HEK293 (cell line): ENCODE data around the gene TRAF3.
"Not testable (repeated sequence)": the region's sequence is repeated elsewhere in the genome, so short reads cannot be mapped to it uniquely, and the experiment has no call there.

Source experiments
- CTCF ChIA-PET: fragments of 350-600 bp; formaldehyde crosslinking; extraction: SDS; loops from one replicate; lab custom pipeline; 2021; ENCODE audit warnings: antibody characterized with exemption; lab: Yijun Ruan, JAX
- POLR2A ChIA-PET: fragments of 300-600 bp; formaldehyde crosslinking; extraction: SDS; loops from one replicate; lab custom pipeline; 2020; ENCODE audit warnings: antibody characterized with exemption, inconsistent platforms; lab: Yijun Ruan, JAX
- H3K27ac ChIP-seq: fragments of 200-500 bp; sonication (Bioruptor generic); 2 replicates; pipeline ENCODE4 v1.5.1; 2014; ENCODE audit warnings: low read depth, low read length, control low read depth, inconsistent platforms; ENCODE audit errors: extremely low read depth
- H3K36me3 ChIP-seq, 2 experiments: fragments of 200-500 bp in 1 of 2; sonication (Bioruptor generic) in 1 of 2; 1 replicate in 1 of 2; 2 replicates in 1 of 2; pipeline ENCODE4 v1.5.1; 2014 to 2017; ENCODE audit warnings: inconsistent platforms in 2 of 2, low read length in 2 of 2; ENCODE audit not compliant: control insufficient read depth in 2 of 2, insufficient read depth in 1 of 2
- H3K4me1 ChIP-seq: fragments of 200-500 bp; sonication (Bioruptor generic); 2 replicates; pipeline ENCODE4 v1.5.1; 2014; ENCODE audit warnings: mild to moderate bottlenecking, low read length, inconsistent platforms; ENCODE audit not compliant: control insufficient read depth, insufficient read depth
- H3K4me3 ChIP-seq: 2 replicates; pipeline ENCODE4 v1.5.1; 2011; ENCODE audit warnings: low read depth, mild to moderate bottlenecking, control low read depth, low read length, moderate library complexity
- H3K9me3 ChIP-seq: fragments of 200-500 bp; sonication (Bioruptor generic); 2 replicates; pipeline ENCODE4 v1.5.1; 2014; ENCODE audit warnings: low read depth, low read length, inconsistent platforms; ENCODE audit not compliant: control insufficient read depth, insufficient read depth
- BCL11A ChIP-seq: fragments of 450-650 bp; formaldehyde crosslinking; IDR thresholded peaks from 2 replicates; pipeline ENCODE4 v1.5.1; 2016; ENCODE audit warnings: low read depth, missing biosample characterization, missing genetic modification characterization
- MZF1 ChIP-seq: fragments of 450-650 bp; formaldehyde crosslinking; IDR thresholded peaks from 2 replicates; pipeline ENCODE4 v1.5.1; 2017; ENCODE audit warnings: missing biosample characterization, missing genetic modification characterization, borderline replicate concordance
- PRDM1 ChIP-seq: fragments of 450-650 bp; formaldehyde crosslinking; IDR thresholded peaks from 2 replicates; pipeline ENCODE4; 2016; ENCODE audit warnings: missing biosample characterization, missing genetic modification characterization
- TRIM28 ChIP-seq: IDR thresholded peaks from 2 replicates; pipeline ENCODE4 v1.6.1; 2011; ENCODE audit warnings: low read length, control low read depth, borderline replicate concordance
- ZFP3 ChIP-seq: fragments of 450-650 bp; formaldehyde crosslinking; IDR thresholded peaks from 2 replicates; pipeline ENCODE4 v1.5.1; 2016; ENCODE audit warnings: low read depth, missing biosample characterization, missing genetic modification characterization
- ZNF10 ChIP-seq: fragments of 450-650 bp; formaldehyde crosslinking; IDR thresholded peaks from 2 replicates; pipeline ENCODE4 v1.5.1; 2017; ENCODE audit warnings: missing biosample characterization, missing genetic modification characterization
- ZNF184 ChIP-seq: fragments of 450-650 bp; IDR thresholded peaks from 2 replicates; pipeline ENCODE4 v1.5.1; 2018; ENCODE audit warnings: missing biosample characterization, mild to moderate bottlenecking, missing genetic modification characterization
- ZNF335 ChIP-seq: fragments of 450-650 bp; formaldehyde crosslinking; conservative IDR thresholded peaks from 2 replicates; pipeline ENCODE4 v1.5.1; 2016; ENCODE audit warnings: missing biosample characterization, missing genetic modification characterization
- ZNF366 ChIP-seq: fragments of 450-650 bp; formaldehyde crosslinking; conservative IDR thresholded peaks from 2 replicates; pipeline ENCODE4 v1.5.1; 2016; ENCODE audit warnings: missing biosample characterization, missing genetic modification characterization
- ZNF433 ChIP-seq: fragments of 450-650 bp; formaldehyde crosslinking; IDR thresholded peaks from 2 replicates; pipeline ENCODE4 v1.5.1; 2016; ENCODE audit warnings: missing biosample characterization, missing genetic modification characterization, low read depth
- ZNF514 ChIP-seq: fragments of 450-650 bp; formaldehyde crosslinking; IDR thresholded peaks from 2 replicates; pipeline ENCODE4 v1.5.1; 2016; ENCODE audit warnings: missing biosample characterization, missing genetic modification characterization
- ZNF548 ChIP-seq: fragments of 450-650 bp; formaldehyde crosslinking; IDR thresholded peaks from 2 replicates; pipeline ENCODE4 v1.5.1; 2016; ENCODE audit warnings: missing biosample characterization, missing genetic modification characterization
- ZNF549 ChIP-seq: fragments of 450-650 bp; IDR thresholded peaks from 2 replicates; pipeline ENCODE4 v1.5.1; 2018; ENCODE audit warnings: missing biosample characterization, missing genetic modification characterization, mild to moderate bottlenecking, inconsistent platforms, moderate library complexity
- ZNF707 ChIP-seq: fragments of 450-650 bp; formaldehyde crosslinking; IDR thresholded peaks from 2 replicates; pipeline ENCODE4 v1.5.1; 2016; ENCODE audit warnings: missing biosample characterization, missing genetic modification characterization
- TF ChIP-seq, protein P1 (sequence below): fragments of 450-650 bp; formaldehyde crosslinking; IDR thresholded peaks from 2 replicates; pipeline ENCODE4 v1.5.1; 2016; ENCODE audit warnings: missing biosample characterization, missing genetic modification characterization
- TF ChIP-seq, protein P2 (sequence below): fragments of 450-650 bp; formaldehyde crosslinking; IDR thresholded peaks from 2 replicates; pipeline ENCODE4 v1.5.1; 2016; ENCODE audit warnings: missing biosample characterization, missing genetic modification characterization, borderline replicate concordance
- TF ChIP-seq, protein P3 (sequence below): fragments of 450-650 bp; formaldehyde crosslinking; IDR thresholded peaks from 2 replicates; pipeline ENCODE4 v1.5.1; 2017; ENCODE audit warnings: missing biosample characterization, missing genetic modification characterization

Gene TRAF3

DNA sequence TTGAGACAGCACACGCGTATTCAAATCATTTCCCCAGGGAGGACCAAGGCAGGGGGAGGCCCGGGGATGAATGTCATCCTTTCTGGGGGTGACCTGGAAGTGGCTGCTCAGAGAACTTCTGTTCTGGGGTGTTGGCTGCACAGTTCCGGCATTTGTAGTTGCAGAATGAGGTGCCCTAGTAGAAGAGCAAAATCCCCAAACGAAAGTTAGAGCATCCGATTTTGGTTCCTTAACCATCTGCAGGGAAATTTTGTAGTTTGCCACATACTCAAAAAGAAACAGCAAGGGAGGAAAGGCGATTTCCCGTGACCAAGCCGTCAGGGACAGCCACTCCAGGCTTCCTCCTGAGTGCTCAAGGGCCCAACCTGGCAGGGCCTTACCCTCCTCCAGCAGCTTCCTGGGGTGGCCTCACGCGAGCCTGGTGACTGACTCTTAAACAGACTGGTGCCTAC is 13.0 kb upstream of the TRAF3 start (continued):
- TF ChIP-seq ZNF549 (tag by site-specific recombination), result no peak

DNA sequence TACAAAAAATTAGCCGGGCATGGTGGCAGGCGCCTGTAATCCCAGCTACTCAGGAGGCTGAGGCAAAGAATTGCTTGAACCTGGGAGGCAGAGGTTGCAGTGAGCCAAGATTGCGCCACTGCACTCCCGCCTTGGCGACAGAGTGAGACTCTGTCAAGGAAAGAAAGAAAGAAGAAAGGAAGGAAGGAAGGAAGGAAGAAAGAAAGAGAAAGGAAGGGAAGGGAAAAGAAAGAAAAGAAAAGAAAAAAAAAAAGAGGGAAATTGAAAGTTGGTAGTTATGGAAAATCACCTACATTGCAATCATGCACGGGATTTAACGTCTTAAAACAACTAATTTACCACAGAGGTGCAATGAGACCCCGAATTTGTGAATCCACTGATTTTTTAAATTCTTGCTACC is 11.5 kb upstream of the TRAF3 start:
- H3K36me3 ChIP-seq, H3K9me3 ChIP-seq, H3K4me1 ChIP-seq, H3K4me3 ChIP-seq, H3K27ac ChIP-seq, CTCF ChIA-PET: not testable (repeated sequence)
- TF ChIP-seq PRDM1 (tag by site-specific recombination) (peak; percentile 86), ZNF366 (tag by site-specific recombination) (0 out of 2 replicates have a peak, but pooled peaks have one; percentile 51)
- POLR2A ChIA-PET, result interaction anchor here (0.7 kb wide), 1 partner anchor 304 kb away, joined by 10 read pairs; no protein-coding TSS in a partner anchor

DNA sequence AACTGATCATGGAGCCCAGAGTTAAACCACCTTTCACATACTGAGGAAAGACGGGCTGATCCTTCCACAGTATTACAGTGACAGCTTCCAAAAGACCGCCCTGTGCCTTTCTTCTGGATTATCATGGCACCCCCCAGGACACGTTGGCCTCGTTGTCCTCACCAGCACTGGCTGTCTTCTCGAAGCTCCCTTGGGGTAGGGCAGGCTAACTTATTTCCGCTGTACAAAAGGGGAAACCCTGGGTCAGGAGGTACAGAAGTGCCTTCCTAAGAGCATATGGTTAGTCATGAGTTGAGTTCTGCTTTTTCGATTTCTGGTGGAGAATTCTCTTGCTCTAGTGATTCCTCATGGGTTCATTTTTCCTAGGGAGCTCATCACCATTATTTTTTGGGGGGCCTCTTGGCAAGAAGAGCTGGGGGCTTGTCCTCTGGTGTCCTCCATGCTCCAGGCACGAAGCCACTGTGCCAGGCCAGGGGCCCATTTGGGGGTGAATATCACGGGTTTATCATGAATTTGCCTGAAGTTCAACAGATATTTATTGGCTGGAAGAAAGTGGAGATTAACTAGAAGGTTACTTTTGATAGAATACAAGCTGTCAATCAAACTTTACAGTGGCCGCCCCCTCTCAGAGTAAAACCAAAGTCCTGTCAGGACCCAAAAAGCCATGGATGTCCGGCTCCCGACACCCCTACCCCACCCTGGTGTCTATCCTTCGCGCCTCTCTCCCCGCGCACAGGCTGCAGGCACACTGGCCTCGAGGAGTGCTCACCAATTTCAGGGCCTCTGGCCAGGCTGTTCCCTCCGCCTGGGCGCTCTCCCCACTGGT is 8.8 kb upstream of the TRAF3 start:
- Histone ChIP-seq H3K36me3 (no peaks in the 10 kb centered on the region), H3K9me3 (no peaks in the 10 kb centered on the region), H3K4me3 (no peak overlapping the region), H3K4me1 (no peaks in the 10 kb centered on the region), H3K27ac (no peak overlapping the region)
- ChIA-PET CTCF (interaction anchor here (0.6 kb wide), 1 partner anchor 75 kb away, joined by 4 read pairs; no protein-coding TSS in a partner anchor), POLR2A (no interaction called here)
- no peak for TF ChIP-seq ZNF514 (tag by site-specific recombination)
- TF ChIP-seq ZNF10 (tag by site-specific recombination), result no peak
- TF ChIP-seq, protein P1, sequence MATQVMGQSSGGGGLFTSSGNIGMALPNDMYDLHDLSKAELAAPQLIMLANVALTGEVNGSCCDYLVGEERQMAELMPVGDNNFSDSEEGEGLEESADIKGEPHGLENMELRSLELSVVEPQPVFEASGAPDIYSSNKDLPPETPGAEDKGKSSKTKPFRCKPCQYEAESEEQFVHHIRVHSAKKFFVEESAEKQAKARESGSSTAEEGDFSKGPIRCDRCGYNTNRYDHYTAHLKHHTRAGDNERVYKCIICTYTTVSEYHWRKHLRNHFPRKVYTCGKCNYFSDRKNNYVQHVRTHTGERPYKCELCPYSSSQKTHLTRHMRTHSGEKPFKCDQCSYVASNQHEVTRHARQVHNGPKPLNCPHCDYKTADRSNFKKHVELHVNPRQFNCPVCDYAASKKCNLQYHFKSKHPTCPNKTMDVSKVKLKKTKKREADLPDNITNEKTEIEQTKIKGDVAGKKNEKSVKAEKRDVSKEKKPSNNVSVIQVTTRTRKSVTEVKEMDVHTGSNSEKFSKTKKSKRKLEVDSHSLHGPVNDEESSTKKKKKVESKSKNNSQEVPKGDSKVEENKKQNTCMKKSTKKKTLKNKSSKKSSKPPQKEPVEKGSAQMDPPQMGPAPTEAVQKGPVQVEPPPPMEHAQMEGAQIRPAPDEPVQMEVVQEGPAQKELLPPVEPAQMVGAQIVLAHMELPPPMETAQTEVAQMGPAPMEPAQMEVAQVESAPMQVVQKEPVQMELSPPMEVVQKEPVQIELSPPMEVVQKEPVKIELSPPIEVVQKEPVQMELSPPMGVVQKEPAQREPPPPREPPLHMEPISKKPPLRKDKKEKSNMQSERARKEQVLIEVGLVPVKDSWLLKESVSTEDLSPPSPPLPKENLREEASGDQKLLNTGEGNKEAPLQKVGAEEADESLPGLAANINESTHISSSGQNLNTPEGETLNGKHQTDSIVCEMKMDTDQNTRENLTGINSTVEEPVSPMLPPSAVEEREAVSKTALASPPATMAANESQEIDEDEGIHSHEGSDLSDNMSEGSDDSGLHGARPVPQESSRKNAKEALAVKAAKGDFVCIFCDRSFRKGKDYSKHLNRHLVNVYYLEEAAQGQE (tag by site-specific recombination), result no peak
- no peak for TF ChIP-seq MZF1 (tag by site-specific recombination)
- TF ChIP-seq BCL11A (tag by site-specific recombination), result no peak
- TF ChIP-seq ZNF707 (tag by site-specific recombination), result no peak
- TF ChIP-seq, protein P2, sequence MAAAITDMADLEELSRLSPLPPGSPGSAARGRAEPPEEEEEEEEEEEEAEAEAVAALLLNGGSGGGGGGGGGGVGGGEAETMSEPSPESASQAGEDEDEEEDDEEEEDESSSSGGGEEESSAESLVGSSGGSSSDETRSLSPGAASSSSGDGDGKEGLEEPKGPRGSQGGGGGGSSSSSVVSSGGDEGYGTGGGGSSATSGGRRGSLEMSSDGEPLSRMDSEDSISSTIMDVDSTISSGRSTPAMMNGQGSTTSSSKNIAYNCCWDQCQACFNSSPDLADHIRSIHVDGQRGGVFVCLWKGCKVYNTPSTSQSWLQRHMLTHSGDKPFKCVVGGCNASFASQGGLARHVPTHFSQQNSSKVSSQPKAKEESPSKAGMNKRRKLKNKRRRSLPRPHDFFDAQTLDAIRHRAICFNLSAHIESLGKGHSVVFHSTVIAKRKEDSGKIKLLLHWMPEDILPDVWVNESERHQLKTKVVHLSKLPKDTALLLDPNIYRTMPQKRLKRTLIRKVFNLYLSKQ (tag by site-specific recombination), result no peak
- TF ChIP-seq TRIM28, result no peak
- TF ChIP-seq, protein P3, sequence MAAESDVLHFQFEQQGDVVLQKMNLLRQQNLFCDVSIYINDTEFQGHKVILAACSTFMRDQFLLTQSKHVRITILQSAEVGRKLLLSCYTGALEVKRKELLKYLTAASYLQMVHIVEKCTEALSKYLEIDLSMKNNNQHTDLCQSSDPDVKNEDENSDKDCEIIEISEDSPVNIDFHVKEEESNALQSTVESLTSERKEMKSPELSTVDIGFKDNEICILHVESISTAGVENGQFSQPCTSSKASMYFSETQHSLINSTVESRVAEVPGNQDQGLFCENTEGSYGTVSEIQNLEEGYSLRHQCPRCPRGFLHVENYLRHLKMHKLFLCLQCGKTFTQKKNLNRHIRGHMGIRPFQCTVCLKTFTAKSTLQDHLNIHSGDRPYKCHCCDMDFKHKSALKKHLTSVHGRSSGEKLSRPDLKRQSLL, result no peak
- TF ChIP-seq ZNF184 (tag by site-specific recombination), result no peak
- TF ChIP-seq ZNF335 (tag by site-specific recombination), result no peak
- no peak for TF ChIP-seq ZNF548 (tag by site-specific recombination)
- no peak for TF ChIP-seq ZNF433 (tag by site-specific recombination)
- no peak for TF ChIP-seq ZFP3
